ENCODE data around the gene GP5.

GP5 gene

GRCh38 chr3:194396859-194397756, 2.0 kb downstream of the GP5 start:
- DNase-seq: no peak
- Mint-ChIP-seq H3K27ac (no peak overlapping the region), H3K36me3 (ENCODE audit: low read depth) (no peaks in the 10 kb centered on the region), H3K4me1 (peaks cover 34% of the 10 kb centered on the region), H3K27me3 (ENCODE audit: low read depth, poor library complexity) (peaks cover 6% of the 10 kb centered on the region), H3K4me3 (no peak overlapping the region), H3K9me3 (no peaks in the 10 kb centered on the region)
- no peak for TF ChIP-seq CTCF (IDR thresholded peaks at IDR 0.05)

- peaks cover 32% of the 10 kb centered on the region for H3K4me1 Mint-ChIP-seq
- H3K4me3 Mint-ChIP-seq: peak overlapping the region; percentile 26
- no peaks in the 10 kb centered on the region for H3K9me3 Mint-ChIP-seq
- TF ChIP-seq CTCF (IDR thresholded peaks at IDR 0.05): no peak
- H3K36me3 Mint-ChIP-seq (ENCODE audit: low read depth): no peaks in the 10 kb centered on the region
- H3K27ac Mint-ChIP-seq: no peak overlapping the region
- peaks cover 6% of the 10 kb centered on the region for H3K27me3 Mint-ChIP-seq (ENCODE audit: low read depth, poor library complexity)
- no peak for DNase-seq
Measured at GRCh38 chr3:194396539-194396858, 2.6 kb downstream of the GP5 start.

DNA sequence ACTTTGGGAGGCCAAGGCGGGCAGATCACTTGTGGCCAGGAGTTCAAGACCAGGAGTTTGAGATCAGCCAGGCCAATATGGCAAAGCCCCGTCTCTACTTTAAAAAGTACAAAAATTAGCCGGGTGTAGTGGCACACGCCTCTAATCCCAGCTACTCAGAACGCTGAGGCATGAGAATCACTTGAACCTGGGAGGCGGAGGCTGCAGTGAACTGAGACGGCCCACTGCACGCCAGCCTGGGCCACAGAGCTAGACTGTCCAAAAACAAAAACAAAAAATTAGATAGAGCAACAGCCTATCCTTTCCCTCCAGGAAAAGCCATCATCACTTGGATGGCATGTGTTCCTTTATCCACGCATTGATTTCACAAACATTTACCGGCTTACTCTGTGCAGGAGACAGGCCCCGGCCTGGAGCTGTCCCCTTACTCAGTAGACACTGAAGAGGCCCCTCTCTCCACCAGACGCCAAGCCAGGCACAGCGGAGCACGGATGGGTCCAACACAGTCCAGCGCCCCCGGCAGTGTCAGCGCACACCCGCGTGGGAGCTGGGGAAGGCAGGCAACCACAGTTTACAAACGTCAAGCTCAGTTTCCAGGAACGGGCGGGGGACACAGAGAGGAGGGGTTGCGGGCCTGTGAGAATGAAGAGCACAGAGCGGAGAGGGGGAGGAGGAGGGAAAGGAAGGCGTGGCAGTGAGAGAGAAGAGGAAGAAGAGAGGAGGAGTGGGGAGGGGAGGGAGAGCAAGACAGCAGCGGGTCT, 3.1 kb downstream of the GP5 start:
- Mint-ChIP-seq H3K27me3 (ENCODE audit: low read depth, poor library complexity) (peaks cover 6% of the 10 kb centered on the region), H3K9me3 (peaks cover 5% of the 10 kb centered on the region), H3K36me3 (ENCODE audit: low read depth) (peaks cover 3% of the 10 kb centered on the region), H3K4me1 (peaks cover 32% of the 10 kb centered on the region), H3K27ac (peak overlapping the region; percentile 12), H3K4me3 (peak overlapping the region; percentile 26)
- DNase-seq: peak; percentile 64
- no peak for TF ChIP-seq CTCF (IDR thresholded peaks at IDR 0.05)

DNA sequence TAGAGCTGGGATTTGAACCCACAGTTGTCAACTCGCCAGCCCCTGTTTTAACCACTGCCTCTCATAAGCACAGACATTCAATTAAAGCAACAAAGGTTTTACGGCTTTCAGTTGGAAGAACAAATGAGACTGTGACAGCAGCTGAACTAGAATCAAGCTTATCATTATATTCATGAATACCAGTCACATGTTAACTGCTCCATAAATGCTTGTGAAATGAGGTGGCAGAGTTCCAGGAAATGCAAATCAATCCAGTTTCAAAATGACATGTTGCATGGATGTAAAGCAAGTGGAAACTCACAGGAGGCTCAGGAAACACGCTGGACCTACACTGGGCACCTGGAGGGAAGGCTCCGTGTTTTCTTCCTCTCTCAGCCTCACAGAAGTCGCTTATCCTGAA, 3.9 kb downstream of the GP5 start:
- TF ChIP-seq CTCF (IDR thresholded peaks at IDR 0.05): no peak
- peaks cover 11% of the 10 kb centered on the region for H3K36me3 Mint-ChIP-seq (ENCODE audit: low read depth)
- H3K9me3 Mint-ChIP-seq: peaks cover 13% of the 10 kb centered on the region
- no peak overlapping the region for H3K27ac Mint-ChIP-seq
- no peak for DNase-seq
- no peak overlapping the region for H3K4me3 Mint-ChIP-seq
- peaks cover 31% of the 10 kb centered on the region for H3K4me1 Mint-ChIP-seq
- peaks cover 6% of the 10 kb centered on the region for H3K27me3 Mint-ChIP-seq (ENCODE audit: low read depth, poor library complexity)

DNA sequence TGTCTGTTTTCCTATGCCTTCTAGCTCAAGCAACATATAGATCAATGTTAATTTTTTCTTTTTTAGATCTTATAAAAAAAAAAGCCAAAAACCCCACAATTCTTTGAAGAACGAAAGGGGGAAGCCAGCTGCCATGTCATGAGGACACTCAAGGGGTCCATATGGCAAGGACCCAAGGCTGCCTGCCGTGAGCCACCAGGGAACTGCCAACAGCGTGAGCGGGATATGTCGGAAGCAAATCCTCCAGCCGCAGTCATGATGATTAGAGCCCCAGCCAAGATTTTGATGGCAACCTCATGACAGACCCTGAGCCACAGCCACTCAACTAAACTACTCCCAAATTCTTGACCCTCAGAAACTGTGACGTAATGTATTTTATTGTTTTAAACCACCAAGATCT, 6.5 kb downstream of the GP5 start:
- TF ChIP-seq CTCF (IDR thresholded peaks at IDR 0.05): no peak
- H3K27ac Mint-ChIP-seq: no peak overlapping the region
- peaks cover 24% of the 10 kb centered on the region for H3K9me3 Mint-ChIP-seq
- DNase-seq: no peak
- no peak overlapping the region for H3K4me3 Mint-ChIP-seq
- peaks cover 10% of the 10 kb centered on the region for H3K27me3 Mint-ChIP-seq (ENCODE audit: low read depth, poor library complexity)
- peaks cover 19% of the 10 kb centered on the region for H3K36me3 Mint-ChIP-seq (ENCODE audit: low read depth)
- peaks cover 20% of the 10 kb centered on the region for H3K4me1 Mint-ChIP-seq

All from nephron progenitor cell (in vitro differentiated cells).